A172 (cell line): ENCODE results near the gene FGFR1OP2. TPM values are rescaled to one million over a fixed set of nuclear protein-coding genes. Genes with fewer than 3 reads are reported as not detected.
"Not testable (repeated sequence)": the region's sequence is repeated elsewhere in the genome, so short reads cannot be mapped to it uniquely, and the experiment has no call there.

ENCODE experiments used
- DNase-seq: peaks from one replicate; pipeline ENCODE4 v3.0.0-alpha.2; 2015; ENCODE audit warnings: low spot score
- total RNA-seq: library from RNA; depleted of rRNA; stranded (reverse); fragments of >200 nt; shearing (Covaris generic); gene quantifications from 2 replicates; pipeline ENCODE4 v1.2.3, GENCODE V29; 2014

Gene FGFR1OP2
- total RNA-seq, 1 experiment from 2014 or later, result 48.4 TPM

GRCh38 chr12:26941215-26941594 is 2.9 kb downstream of the FGFR1OP2 start:
- no peak for DNase-seq

GRCh38 chr12:26948309-26948708 is 10.0 kb downstream of the FGFR1OP2 start:
- no peak for DNase-seq

GRCh38 chr12:26953447-26953846 is 15.2 kb downstream of the FGFR1OP2 start:
- DNase-seq, result no peak

GRCh38 chr12:26954027-26954426 is 15.8 kb downstream of the FGFR1OP2 start:
- DNase-seq, result no peak

- not testable (repeated sequence) for DNase-seq
These were observed 23.1 kb downstream of the FGFR1OP2 start for GRCh38 chr12:26961391-26961790.

GRCh38 chr12:26961803-26962202 is 23.5 kb downstream of the FGFR1OP2 start:
- DNase-seq, result no peak

- no peak for DNase-seq
These were observed 25.1 kb downstream of the FGFR1OP2 start for GRCh38 chr12:26963413-26963812.

GRCh38 chr12:26966842-26967241 is 28.6 kb downstream of the FGFR1OP2 start:
- DNase-seq, result no peak

- DNase-seq, result no peak
These were observed 31.9 kb downstream of the FGFR1OP2 start for GRCh38 chr12:26970136-26970535.

- no peak for DNase-seq
These were observed 33.7 kb downstream of the FGFR1OP2 start for GRCh38 chr12:26971963-26972362.

- DNase-seq, result no peak
These were observed 38.4 kb downstream of the FGFR1OP2 start for GRCh38 chr12:26976687-26977086.

- no peak for DNase-seq
These were observed 40.5 kb downstream of the FGFR1OP2 start for GRCh38 chr12:26978801-26979200.

GRCh38 chr12:26979733-26980132 is 41.5 kb downstream of the FGFR1OP2 start:
- no peak for DNase-seq

- no peak for DNase-seq
These were observed 44.6 kb downstream of the FGFR1OP2 start for GRCh38 chr12:26982866-26983265.

- DNase-seq, result peak; percentile 36
These were observed 49.6 kb downstream of the FGFR1OP2 start for GRCh38 chr12:26987634-26988424.

- no peak for DNase-seq
These were observed 50.4 kb downstream of the FGFR1OP2 start for GRCh38 chr12:26988703-26989102.

GRCh38 chr12:26989873-26990272 is 51.6 kb downstream of the FGFR1OP2 start:
- no peak for DNase-seq

GRCh38 chr12:26991826-26992225 is 53.6 kb downstream of the FGFR1OP2 start:
- DNase-seq, result no peak

GRCh38 chr12:26994109-26994508 is 55.8 kb downstream of the FGFR1OP2 start:
- no peak for DNase-seq

GRCh38 chr12:26995706-26996105 is 57.4 kb downstream of the FGFR1OP2 start:
- no peak for DNase-seq

GRCh38 chr12:26997003-26997402 is 58.7 kb downstream of the FGFR1OP2 start:
- no peak for DNase-seq

GRCh38 chr12:27000961-27001360 is 62.7 kb downstream of the FGFR1OP2 start:
- DNase-seq, result no peak

GRCh38 chr12:27001663-27002062 is 63.4 kb downstream of the FGFR1OP2 start:
- no peak for DNase-seq

- no peak for DNase-seq
These were observed 63.9 kb downstream of the FGFR1OP2 start for GRCh38 chr12:27002141-27002540.
